GM12873 (cell line): ENCODE data around the gene ASPSCR1.

Experiments
- TF ChIP-seq, protein P1 (sequence below): IDR thresholded peaks from 2 replicates; pipeline ENCODE4 v1.5.1; 2012; ENCODE audit warnings: low read depth, mild to moderate bottlenecking, moderate library complexity, low read length, control low read depth; ENCODE audit not compliant: insufficient read depth; ENCODE audit errors: missing control alignments

ASPSCR1 gene

DNA sequence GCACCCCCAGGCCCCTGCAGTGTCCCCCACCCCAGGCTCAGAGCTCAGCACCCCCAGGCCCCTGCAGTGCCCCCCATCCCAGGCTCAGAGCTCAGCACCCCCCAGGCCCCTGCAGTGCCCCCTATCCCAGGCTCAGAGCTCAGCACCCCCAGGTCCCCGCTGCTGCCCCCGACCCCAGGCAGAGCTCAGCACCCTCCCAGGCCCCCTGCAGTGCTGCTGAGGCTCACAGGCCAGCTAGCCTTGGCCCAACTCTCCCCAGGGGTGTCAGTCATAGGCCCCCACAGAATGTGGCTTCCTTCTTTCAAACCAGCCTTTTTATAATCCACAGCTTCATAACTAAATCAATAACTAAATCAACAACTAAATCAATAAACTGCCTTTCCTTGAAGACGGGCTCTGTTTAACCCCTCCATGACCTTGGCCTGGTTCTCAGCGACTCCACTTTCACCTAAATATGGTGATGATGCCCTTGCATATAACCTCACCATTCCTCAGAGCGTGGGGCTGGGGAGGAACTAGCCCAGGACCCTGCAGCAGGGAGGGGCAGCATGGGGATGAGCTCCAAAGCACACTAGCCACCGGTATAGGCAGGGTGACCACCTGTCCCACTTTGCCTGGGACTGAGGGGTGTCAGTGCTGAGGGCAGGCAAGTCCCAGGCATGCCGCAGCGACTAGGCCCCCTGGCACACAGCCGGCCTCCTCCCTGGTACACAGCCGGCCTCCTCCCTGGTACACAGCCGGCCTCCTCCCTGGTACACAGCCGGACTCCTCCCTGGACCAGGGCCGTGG, 21.5 kb upstream of the ASPSCR1 start:
- TF ChIP-seq, protein P1, sequence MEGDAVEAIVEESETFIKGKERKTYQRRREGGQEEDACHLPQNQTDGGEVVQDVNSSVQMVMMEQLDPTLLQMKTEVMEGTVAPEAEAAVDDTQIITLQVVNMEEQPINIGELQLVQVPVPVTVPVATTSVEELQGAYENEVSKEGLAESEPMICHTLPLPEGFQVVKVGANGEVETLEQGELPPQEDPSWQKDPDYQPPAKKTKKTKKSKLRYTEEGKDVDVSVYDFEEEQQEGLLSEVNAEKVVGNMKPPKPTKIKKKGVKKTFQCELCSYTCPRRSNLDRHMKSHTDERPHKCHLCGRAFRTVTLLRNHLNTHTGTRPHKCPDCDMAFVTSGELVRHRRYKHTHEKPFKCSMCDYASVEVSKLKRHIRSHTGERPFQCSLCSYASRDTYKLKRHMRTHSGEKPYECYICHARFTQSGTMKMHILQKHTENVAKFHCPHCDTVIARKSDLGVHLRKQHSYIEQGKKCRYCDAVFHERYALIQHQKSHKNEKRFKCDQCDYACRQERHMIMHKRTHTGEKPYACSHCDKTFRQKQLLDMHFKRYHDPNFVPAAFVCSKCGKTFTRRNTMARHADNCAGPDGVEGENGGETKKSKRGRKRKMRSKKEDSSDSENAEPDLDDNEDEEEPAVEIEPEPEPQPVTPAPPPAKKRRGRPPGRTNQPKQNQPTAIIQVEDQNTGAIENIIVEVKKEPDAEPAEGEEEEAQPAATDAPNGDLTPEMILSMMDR, result no peak

DNA sequence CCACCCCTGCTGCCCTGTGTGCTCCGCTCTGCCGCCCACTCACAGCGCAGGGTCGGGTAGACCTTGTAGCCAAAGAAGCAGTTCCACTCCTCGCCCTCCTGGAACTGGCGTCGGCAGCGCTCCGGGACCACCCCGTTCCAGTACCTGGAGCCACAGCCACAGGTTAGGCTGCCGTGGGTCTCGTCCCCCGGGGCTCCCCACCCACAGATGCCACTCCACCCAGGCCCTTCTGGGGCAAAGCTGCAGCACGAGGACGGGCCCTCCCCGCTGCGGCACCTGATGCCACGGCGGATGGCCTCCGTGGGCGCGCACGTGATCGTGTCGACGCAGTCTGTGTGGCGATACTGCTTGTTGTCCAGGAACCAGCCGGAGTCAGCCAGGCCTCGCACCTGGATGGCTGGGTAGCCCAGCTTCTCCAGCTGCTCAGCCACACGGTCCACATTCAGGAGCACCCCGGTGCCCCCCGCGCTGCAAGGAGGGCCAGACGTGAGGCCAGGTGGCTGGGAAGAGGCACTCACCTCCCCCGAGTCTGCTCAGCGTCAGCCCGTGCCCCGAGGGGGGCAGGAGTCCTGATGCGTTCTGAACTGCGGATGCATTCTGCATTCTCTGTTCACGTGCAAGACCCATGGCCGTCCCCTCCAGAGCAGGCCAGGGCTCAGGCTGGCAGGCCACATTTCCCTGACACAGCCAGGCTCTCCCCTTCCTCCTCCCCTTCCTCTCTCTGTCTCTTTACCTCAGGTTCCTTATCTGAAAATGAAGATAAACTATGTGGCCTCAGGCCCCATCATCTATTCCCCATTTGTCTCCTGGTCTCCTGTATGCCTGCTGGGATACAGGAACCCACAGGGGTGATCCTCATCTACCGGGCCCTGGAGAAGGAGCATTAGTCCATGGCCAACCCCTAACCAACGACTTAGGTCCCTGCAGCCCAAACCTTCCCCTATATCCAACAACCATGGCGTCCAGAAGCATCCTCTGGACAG, 20.5 kb upstream of the ASPSCR1 start:
- TF ChIP-seq, protein P1, result no peak

DNA sequence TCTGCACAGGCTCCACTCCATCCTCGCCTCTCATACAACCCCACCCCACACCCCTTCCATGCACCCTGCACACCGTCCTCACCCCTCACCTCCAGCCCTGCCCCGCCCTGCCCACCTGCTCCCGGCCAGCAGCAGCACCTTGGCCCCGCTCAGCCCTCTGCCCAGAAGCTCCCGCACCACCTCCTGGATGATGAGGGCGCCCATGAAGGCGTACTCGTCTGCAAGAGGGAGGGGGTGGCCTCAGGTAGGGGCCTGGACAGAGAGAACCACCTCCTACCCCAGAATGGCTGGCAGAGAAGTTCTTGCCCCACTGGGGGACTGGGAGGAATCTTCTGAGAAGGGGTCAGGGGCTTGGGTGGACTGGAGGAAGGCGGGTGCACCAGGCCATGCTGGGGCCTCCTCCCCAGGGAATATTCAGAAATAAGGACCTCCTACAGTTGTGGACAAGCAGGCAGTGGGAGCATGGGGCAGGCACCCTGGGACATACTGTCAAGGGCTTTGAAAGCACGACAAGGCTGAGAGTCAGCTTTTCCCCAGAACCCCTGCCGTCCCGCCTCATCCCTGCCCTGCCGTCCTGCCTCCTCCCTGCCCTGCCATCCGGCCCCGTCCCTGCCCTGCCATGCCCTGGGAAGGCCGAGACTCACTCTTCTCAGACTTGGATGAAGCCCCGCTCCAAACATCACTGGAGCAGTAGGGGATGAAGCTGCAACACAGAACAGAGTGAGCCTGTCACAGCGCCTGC, 19.6 kb upstream of the ASPSCR1 start:
- TF ChIP-seq, protein P1, result no peak

DNA sequence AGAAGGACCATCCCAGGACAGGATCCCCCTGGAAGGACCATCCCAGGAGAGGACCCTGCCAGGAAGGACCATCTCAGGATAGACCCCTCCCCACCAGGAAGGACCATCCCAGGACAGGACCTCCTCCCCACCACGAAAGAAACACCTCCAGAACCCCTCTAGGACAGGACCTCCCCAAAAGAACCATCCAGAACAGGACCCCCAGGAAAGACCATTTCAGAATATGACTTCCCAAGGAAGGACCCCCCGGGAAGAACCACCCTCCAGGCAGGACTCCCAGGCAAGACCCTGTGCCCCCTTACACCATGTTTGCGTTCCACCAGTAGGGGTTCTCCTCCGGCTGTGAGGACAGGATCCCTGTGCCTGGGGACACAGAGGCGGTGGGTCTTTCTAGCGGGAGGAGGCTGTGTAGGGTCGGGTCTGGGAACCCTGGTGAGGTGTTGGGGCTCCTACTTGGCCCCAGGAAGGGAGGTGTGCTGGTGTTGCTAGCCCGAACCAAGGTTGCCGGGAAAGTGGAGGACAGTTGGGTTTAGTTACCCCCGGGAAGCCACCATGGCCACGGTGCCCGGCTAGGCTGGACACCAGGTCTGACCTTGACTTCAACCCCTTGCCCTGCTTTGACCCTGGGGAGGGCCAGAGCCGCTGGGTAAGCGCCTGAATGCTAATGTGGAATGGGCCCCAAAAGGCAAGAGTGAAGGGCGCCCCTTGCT, 18.6 kb upstream of the ASPSCR1 start:
- TF ChIP-seq, protein P1, result no peak

DNA sequence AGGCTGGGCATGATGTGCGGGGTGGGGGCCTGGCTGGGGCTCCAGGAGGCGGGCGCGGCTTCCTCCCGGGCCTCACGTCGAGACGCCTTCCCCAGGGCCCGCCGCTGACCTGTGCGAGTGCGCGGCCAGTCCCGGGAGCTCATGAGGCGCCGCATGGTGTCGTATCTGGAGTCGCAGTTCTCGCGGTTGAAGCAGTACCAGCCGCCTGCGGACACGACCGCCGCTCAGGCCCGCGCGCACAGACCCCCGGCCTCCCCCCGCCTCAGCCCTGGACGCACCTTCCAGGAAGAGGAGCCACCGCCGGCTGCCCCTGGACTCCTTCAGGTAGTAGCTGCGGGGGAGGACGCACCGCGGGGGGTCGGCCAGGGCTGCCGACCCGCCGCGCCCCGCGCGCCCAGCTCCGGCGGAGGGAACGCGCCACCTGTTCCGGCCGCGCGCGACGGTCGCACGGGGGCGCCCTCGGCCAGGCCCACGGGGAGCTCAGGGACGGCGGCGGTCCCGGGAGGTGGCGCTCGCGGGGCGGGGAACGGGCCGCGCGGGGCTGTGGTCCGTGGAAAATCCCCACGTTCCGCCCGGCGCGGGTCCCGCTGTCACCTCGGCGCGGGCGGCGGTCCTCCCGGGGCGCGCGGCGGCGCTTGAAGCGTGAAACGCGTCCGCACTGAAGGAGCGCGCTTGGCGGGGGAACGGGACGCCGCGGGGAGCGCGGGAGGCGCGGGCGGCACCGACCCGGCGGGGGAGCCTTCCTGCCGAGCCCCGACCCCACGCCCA, 17.9 kb upstream of the ASPSCR1 start:
- TF ChIP-seq, protein P1, result peak; percentile 79

DNA sequence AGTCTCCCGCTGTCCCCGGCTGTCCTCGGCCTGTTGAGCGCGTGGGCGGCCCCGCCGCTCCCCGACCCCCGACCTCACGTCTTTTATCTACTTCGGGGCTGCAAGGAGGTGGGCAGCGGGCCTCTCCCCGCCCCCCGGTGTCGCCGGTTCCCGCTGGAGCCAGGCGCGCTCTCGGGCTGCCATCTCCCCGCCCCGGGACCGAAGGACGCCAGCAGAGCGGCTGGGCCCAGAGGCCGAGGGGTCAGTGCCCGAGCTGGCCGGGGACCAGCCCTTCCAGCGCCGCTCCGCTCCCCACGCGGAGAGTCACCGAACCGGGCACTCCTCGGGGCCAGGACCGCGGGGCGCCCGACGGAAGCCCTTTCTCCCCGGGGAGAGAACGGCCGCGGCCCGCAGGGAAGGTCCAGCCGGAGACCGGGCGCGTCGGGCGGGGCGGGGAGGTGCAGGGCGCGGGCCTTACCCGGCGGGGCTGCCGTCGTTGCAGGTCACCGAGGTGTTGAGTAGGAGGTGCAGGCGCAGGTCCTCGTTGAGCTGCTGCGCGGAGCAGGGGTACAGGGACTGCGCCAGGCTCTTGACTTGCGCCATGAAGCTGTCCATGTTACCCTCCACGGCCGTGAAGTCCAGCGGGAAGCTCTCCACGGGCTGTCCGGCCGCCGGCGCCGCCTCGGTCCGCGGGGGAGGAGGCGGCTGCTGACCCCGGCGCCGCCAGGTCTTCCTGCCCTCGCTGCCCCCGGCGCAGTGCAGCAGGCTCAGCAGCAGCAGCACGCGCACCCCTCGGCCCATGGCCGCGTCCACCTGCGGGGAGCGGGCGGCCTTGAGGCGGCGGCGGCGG, 17.1 kb upstream of the ASPSCR1 start:
- TF ChIP-seq, protein P1, result no peak
